OCI-LY3 (cell line): Measurements from ENCODE around the gene RAPGEF3.

Experiments used
- H2AFZ ChIP-seq: fragments of 200-600, 300-600 bp; shearing (Covaris generic); 2 replicates; pipeline ENCODE4 v1.6.0; 2014; ENCODE audit warnings: antibody characterized with exemption, low read depth, low read length
- H3K27ac ChIP-seq: fragments of 200-600, 300-600 bp; sonication (generic); 2 replicates; pipeline ENCODE4 v1.5.1; 2014; ENCODE audit warnings: mild to moderate bottlenecking, low read length, moderate library complexity, mixed read lengths
- H3K27me3 ChIP-seq: fragments of 200-600, 300-600 bp; sonication (generic); 2 replicates; pipeline ENCODE4 v1.6.1; 2014; ENCODE audit warnings: low read depth, low read length, mixed read lengths
- H3K36me3 ChIP-seq: fragments of 200-600, 300-600 bp; sonication (generic); replicated peaks from 2 replicates; pipeline ENCODE3; 2014; ENCODE audit warnings: low read depth, low read length, mixed read lengths
- H3K4me1 ChIP-seq: fragments of 300-600, 200-600 bp; sonication (generic); 2 replicates; pipeline ENCODE4 v1.6.1; 2014; ENCODE audit warnings: low read length, mixed read lengths
- H3K4me2 ChIP-seq: fragments of 200-600, 300-600 bp; sonication (generic); 2 replicates; pipeline ENCODE4 v1.6.1; 2014; ENCODE audit warnings: low read length, mixed read lengths
- H3K4me3 ChIP-seq: fragments of 300-600, 200-600 bp; sonication (generic); 2 replicates; pipeline ENCODE4 v1.5.1; 2014; ENCODE audit warnings: antibody characterized with exemption, mild to moderate bottlenecking, low read length, moderate library complexity
- H3K79me2 ChIP-seq: fragments of 300-600, 200-600 bp; shearing (Covaris generic); 2 replicates; pipeline ENCODE4 v1.6.1; 2014; ENCODE audit warnings: mild to moderate bottlenecking, low read length, mixed read lengths
- H3K9ac ChIP-seq: fragments of 300-600, 200-600 bp; shearing (Covaris generic); 2 replicates; pipeline ENCODE4 v1.6.0; 2014; ENCODE audit warnings: mild to moderate bottlenecking, low read length, moderate library complexity
- H3K9me3 ChIP-seq: fragments of 200-600, 300-600 bp; shearing (Covaris generic); 2 replicates; pipeline ENCODE4 v1.6.1; 2014; ENCODE audit warnings: low read length, mixed read lengths; ENCODE audit not compliant: insufficient read depth
- H4K20me1 ChIP-seq: fragments of 200-600, 300-600 bp; sonication (generic); 2 replicates; pipeline ENCODE4 v1.6.1; 2016; ENCODE audit warnings: low read length, mixed read lengths; ENCODE audit not compliant: insufficient read depth
- EZH2phosphoT487 ChIP-seq: fragments of 200-600 bp; shearing (Covaris generic); IDR thresholded peaks from 2 replicates; pipeline ENCODE4 v1.6.1; 2018; ENCODE audit warnings: antibody characterized with exemption, mixed run types, low read depth
- TF ChIP-seq, protein P1 (sequence below): fragments of 200-600, 300-600 bp; sonication (generic); IDR thresholded peaks from 2 replicates; pipeline ENCODE4 v1.5.1; 2014; ENCODE audit warnings: antibody characterized with exemption, low read length, low read depth

Gene RAPGEF3

DNA sequence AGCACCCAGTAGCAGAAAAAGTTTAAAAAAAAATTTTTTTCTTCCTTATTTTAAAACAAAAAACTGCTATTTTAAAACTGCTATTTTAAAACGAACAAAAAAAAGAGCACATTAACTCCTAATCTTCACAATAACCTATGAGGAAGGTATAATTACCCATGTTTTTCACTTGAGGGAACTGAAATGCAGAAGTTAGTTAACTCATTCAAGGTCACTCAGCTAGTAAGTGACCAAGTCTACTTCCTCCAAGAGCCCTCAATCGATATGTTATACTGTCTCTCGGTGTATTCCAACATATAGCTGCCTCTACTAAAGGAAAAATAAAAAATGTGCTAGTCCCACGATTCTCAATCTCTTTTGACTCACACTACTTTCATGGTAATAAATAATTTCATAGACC lies 60.6 kb downstream of the RAPGEF3 start:
- no peak for TF ChIP-seq EZH2phosphoT487
- TF ChIP-seq, protein P1, sequence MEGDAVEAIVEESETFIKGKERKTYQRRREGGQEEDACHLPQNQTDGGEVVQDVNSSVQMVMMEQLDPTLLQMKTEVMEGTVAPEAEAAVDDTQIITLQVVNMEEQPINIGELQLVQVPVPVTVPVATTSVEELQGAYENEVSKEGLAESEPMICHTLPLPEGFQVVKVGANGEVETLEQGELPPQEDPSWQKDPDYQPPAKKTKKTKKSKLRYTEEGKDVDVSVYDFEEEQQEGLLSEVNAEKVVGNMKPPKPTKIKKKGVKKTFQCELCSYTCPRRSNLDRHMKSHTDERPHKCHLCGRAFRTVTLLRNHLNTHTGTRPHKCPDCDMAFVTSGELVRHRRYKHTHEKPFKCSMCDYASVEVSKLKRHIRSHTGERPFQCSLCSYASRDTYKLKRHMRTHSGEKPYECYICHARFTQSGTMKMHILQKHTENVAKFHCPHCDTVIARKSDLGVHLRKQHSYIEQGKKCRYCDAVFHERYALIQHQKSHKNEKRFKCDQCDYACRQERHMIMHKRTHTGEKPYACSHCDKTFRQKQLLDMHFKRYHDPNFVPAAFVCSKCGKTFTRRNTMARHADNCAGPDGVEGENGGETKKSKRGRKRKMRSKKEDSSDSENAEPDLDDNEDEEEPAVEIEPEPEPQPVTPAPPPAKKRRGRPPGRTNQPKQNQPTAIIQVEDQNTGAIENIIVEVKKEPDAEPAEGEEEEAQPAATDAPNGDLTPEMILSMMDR = no peak
- Histone ChIP-seq H3K79me2 (peaks cover 44% of the 10 kb centered on the region), H3K27ac (peak overlapping the region; percentile 73)

DNA sequence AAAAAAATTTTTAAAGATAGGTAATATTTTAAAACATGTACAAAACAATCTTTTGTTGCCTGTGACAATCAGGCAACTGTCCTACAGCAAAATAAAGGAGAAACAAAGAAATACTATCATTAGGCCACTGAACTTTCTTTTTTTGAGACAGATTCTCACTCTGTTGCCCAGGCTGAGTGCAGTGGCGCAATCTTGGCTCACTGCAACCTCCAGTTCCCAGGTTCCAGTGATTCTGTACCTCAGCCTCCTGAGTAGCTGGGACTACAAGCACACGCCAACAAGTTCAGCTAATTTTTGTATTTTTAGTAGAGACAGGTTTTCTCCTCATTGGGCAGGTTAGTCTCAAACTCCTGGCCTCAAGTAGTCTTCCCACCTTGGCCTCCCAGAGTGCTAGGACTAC lies 69.5 kb downstream of the RAPGEF3 start:
- Histone ChIP-seq H3K9me3 (no peaks in the 10 kb centered on the region), H2AFZ (no peak overlapping the region), H3K9ac (no peak overlapping the region), H3K27ac (no peak overlapping the region), H3K4me2 (no peak overlapping the region), H3K36me3 (peaks cover 44% of the 10 kb centered on the region), H4K20me1 (peaks cover 3% of the 10 kb centered on the region; the same call in 1 of the 2 replicates), H3K79me2 (peaks cover 4% of the 10 kb centered on the region; the same call in 1 of the 2 replicates), H3K27me3 (no peaks in the 10 kb centered on the region), H3K4me1 (no peaks in the 10 kb centered on the region), H3K4me3 (no peak overlapping the region)
- TF ChIP-seq, protein P1 = no peak
- no peak for TF ChIP-seq EZH2phosphoT487

More for the DNA sequence above, 60.6 kb downstream of the RAPGEF3 start:
- Histone ChIP-seq H2AFZ (no peak overlapping the region), H3K4me1 (peaks cover 18% of the 10 kb centered on the region), H3K36me3 (peaks cover 51% of the 10 kb centered on the region), H3K9me3 (no peaks in the 10 kb centered on the region), H3K4me3 (peak overlapping the region; percentile 55), H3K9ac (peak overlapping the region; percentile 39), H3K27me3 (no peaks in the 10 kb centered on the region), H3K4me2 (peak overlapping the region; percentile 68), H4K20me1 (peaks cover 4% of the 10 kb centered on the region; the same call in 1 of the 2 replicates)

DNA sequence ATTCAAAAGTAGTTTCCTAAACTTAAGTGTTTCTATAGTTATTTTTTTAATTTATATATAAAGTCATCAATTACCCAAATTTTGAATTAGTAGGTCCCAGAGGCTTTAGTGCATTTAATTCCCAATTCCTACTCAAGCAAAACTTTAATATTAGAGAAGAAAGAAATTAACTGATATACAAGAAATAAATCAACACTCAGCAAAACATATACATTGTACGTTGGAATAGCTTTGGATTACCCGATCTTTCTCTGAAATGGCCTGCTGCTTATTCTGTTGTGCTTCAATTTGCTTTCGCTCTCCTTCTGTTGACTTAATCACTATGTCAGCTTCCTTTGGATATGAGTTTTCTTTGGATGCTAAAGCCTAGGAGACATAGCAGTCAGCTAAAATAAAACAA lies 71.0 kb downstream of the RAPGEF3 start:
- no peak for TF ChIP-seq EZH2phosphoT487
- TF ChIP-seq, protein P1 = no peak
- H3K4me2 ChIP-seq = no peak overlapping the region
- H3K4me3 ChIP-seq = no peak overlapping the region
- no peaks in the 10 kb centered on the region for H3K4me1 ChIP-seq
- H3K9ac ChIP-seq = no peak overlapping the region
- no peaks in the 10 kb centered on the region for H3K27me3 ChIP-seq
- no peaks in the 10 kb centered on the region for H4K20me1 ChIP-seq
- no peaks in the 10 kb centered on the region for H3K79me2 ChIP-seq
- no peak overlapping the region for H2AFZ ChIP-seq
- H3K9me3 ChIP-seq = no peaks in the 10 kb centered on the region
- H3K27ac ChIP-seq = no peak overlapping the region
- H3K36me3 ChIP-seq = peaks cover 42% of the 10 kb centered on the region

DNA sequence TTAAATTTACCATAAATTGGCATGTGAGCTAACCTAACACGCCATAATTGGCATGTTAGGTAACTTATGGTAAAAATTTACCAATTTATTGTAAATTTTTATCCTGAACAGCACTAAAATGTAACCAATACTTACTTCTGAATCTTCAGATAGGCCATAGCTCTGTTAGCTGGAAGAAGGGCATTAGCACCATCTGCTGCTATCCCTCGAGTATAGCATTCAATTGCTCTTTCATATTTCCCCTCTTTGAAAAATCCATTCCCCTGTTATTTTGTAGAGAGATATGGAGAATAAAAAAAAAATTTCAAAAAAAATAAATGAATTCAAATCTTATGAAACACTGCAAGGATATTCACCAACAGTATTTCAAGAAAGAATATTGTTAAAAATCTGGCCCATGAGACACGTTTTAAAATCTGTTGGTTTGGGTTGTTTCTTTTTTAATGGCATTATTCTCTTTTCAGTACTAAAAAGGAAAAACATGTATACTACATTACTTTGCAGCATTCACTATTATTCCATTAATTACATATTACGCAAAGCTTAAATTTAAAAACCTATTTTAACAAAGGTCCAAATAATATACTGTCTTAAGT lies 71.9 kb downstream of the RAPGEF3 start:
- Histone ChIP-seq H3K4me2 (no peak overlapping the region), H3K79me2 (no peaks in the 10 kb centered on the region), H3K9ac (no peak overlapping the region), H3K4me1 (peaks cover 3% of the 10 kb centered on the region; the same call in 1 of the 2 replicates), H2AFZ (no peak overlapping the region), H3K4me3 (no peak overlapping the region), H3K27ac (no peak overlapping the region), H3K36me3 (peaks cover 37% of the 10 kb centered on the region), H3K9me3 (no peaks in the 10 kb centered on the region), H3K27me3 (no peaks in the 10 kb centered on the region), H4K20me1 (no peaks in the 10 kb centered on the region)
- TF ChIP-seq, protein P1 = peak; percentile 71
- TF ChIP-seq EZH2phosphoT487 = no peak
